B cell (primary cell): ENCODE measurements around the gene PHACTR1. TPM values are rescaled to one million over a fixed set of nuclear protein-coding genes. Genes with fewer than 3 reads are reported as not detected.

Source experiments
- ATAC-seq: fragments of 200-7000 bp; cut with Tn5 transposase; one replicate; pipeline ENCODE4 v1.10.0; 2021; ENCODE audit warnings: low read depth, mild to moderate bottlenecking, moderate number of reproducible peaks, moderate library complexity
- CTCF ChIA-PET: fragments of 350-600 bp; sonication (Branson Sonifier 250); formaldehyde crosslinking; loops from one replicate; lab custom pipeline; 2021; ENCODE audit warnings: antibody characterized with exemption, inconsistent platforms; lab: Charles Lee
- POLR2A ChIA-PET: fragments of 350-600 bp; sonication (Branson Sonifier 250); formaldehyde crosslinking; loops from one replicate; lab custom pipeline; 2021; ENCODE audit warnings: antibody characterized with exemption; lab: Charles Lee
- DNase-seq: peaks from one replicate; pipeline ENCODE4 v3.0.0; 2013
- H2AFZ ChIP-seq: 2 replicates; pipeline ENCODE4 v1.6.1; 2012; ENCODE audit warnings: mild to moderate bottlenecking, low read depth, low read length; ENCODE audit not compliant: insufficient read depth, poor library complexity, severe bottlenecking
- H3K27ac ChIP-seq, 2 donors: 1 replicate in 1 of 2; 2 replicates in 1 of 2; pipeline ENCODE4 v1.5.1; 2012 to 2013; ENCODE audit warnings: low read length in 2 of 2, mild to moderate bottlenecking in 2 of 2, moderate library complexity in 1 of 2
- H3K27me3 ChIP-seq, 4 experiments: fragments of 200-600 bp in 1 of 4; sonication (generic) in 1 of 4; replicated peaks in 1 of 4; 1 replicate in 2 of 4; 2 replicates in 2 of 4; pipeline versions ENCODE4 v1.6.1 to v1.7.0; 2013 to 2016; ENCODE audit warnings: low read length in 3 of 4, mild to moderate bottlenecking in 2 of 4, mixed read lengths in 1 of 4, moderate library complexity in 1 of 4; ENCODE audit not compliant: insufficient read depth in 4 of 4, control insufficient read depth in 3 of 4; ENCODE audit errors: control extremely low read depth in 1 of 4
- H3K36me3 ChIP-seq, 2 experiments: replicated peaks in 1 of 2; 1 replicate in 1 of 2; 2 replicates in 1 of 2; pipeline versions ENCODE4 v1.6.1 to v1.7.1; 2013; ENCODE audit warnings: low read length in 1 of 2; ENCODE audit not compliant: insufficient read depth in 2 of 2, control insufficient read depth in 1 of 2; ENCODE audit errors: control extremely low read depth in 1 of 2, extremely low read depth in 1 of 2
- H3K4me1 ChIP-seq, 2 donors: fragments of 200-600 bp in 1 of 2; sonication (generic) in 1 of 2; 1 replicate in 1 of 2; 2 replicates in 1 of 2; pipeline versions ENCODE4 v1.5.1 to v1.6.1; 2013 to 2017; ENCODE audit warnings: low read length in 2 of 2; ENCODE audit not compliant: control insufficient read depth in 2 of 2, insufficient read depth in 2 of 2
- H3K4me2 ChIP-seq: replicated peaks from 2 replicates; pipeline ENCODE3; 2012; ENCODE audit warnings: mild to moderate bottlenecking, low read depth, low read length; ENCODE audit not compliant: poor library complexity, severe bottlenecking
- H3K4me3 ChIP-seq, 5 experiments: fragments of 200-600 bp in 1 of 5; sonication (generic) in 1 of 5; 1 replicate in 3 of 5; 2 replicates in 2 of 5; pipeline versions ENCODE4 v1.5.1 to v1.7.0; 2011 to 2016; ENCODE audit warnings: low read length in 4 of 5, mild to moderate bottlenecking in 4 of 5, low read depth in 2 of 5, control low read depth in 1 of 5, moderate library complexity in 1 of 5; ENCODE audit not compliant: insufficient read depth in 1 of 5; ENCODE audit errors: control extremely low read depth in 1 of 5, extremely low read depth in 1 of 5
- H3K79me2 ChIP-seq: fragments of 200-600 bp; sonication (generic); one replicate; pipeline ENCODE4 v1.6.0; 2016; ENCODE audit warnings: low read length; ENCODE audit not compliant: control insufficient read depth, insufficient read depth
- H3K9ac ChIP-seq: fragments of 200-600 bp; sonication (generic); 2 replicates; pipeline ENCODE4 v1.6.1; 2017; ENCODE audit warnings: mild to moderate bottlenecking, low read length, moderate library complexity
- H3K9me3 ChIP-seq, 3 donors: one replicate each; pipeline versions ENCODE4 v1.6.1 to v1.7.1; 2013; ENCODE audit warnings: low read length in 2 of 3; ENCODE audit not compliant: control insufficient read depth in 2 of 3, insufficient read depth in 1 of 3; ENCODE audit errors: control extremely low read depth in 1 of 3
- H4K20me1 ChIP-seq: 2 replicates; pipeline ENCODE4 v1.6.0; 2012; ENCODE audit warnings: mild to moderate bottlenecking, low read length; ENCODE audit not compliant: insufficient read depth, control insufficient read depth, poor library complexity, severe bottlenecking
- H3K27ac Mint-ChIP-seq: one replicate; pipeline ENCODE4 v1.8.0; 2021; ENCODE audit warnings: mixed read lengths
- H3K27me3 Mint-ChIP-seq: one replicate; pipeline ENCODE4 v1.8.0; 2021; ENCODE audit warnings: mixed read lengths
- H3K4me1 Mint-ChIP-seq: one replicate; pipeline ENCODE4 v1.8.0; 2021; ENCODE audit warnings: mixed read lengths
- H3K4me3 Mint-ChIP-seq: one replicate; pipeline ENCODE4 v1.8.0; 2021; ENCODE audit warnings: mixed read lengths
- H3K9me3 Mint-ChIP-seq: one replicate; pipeline ENCODE4 v1.8.0; 2022; ENCODE audit warnings: mixed read lengths; ENCODE audit not compliant: insufficient read depth
- EZH2 ChIP-seq: IDR thresholded peaks from 2 replicates; pipeline ENCODE4 v1.6.1; 2012; ENCODE audit warnings: borderline replicate concordance, low read depth, mild to moderate bottlenecking, moderate library complexity, low read length; ENCODE audit not compliant: insufficient read depth, poor library complexity, severe bottlenecking
- WGBS: methylation state at CpG from one replicate; pipeline ENCODE4 v1.1.5; 2013; ENCODE audit warnings: missing lambda C conversion rate; ENCODE audit not compliant: insufficient coverage; 5-methylcytosine and 5-hydroxymethylcytosine counted together
- intact Hi-C: fragments of 100-400 bp; cut with micrococcal nuclease; formaldehyde crosslinking; loops from one replicate; pipeline ENCODE4 v1.10.0; 2022
- polyA plus RNA-seq: library from polyadenylated mRNA; depleted of rRNA; stranded (reverse); fragments of >200 nt; gene quantifications from 2 replicates; pipeline ENCODE4 v1.2.3, GENCODE V29; 2012
- total RNA-seq, 2 donors: library from RNA; stranded (reverse); fragments of 120-200 nt in 1 of 2; gene quantifications; 1 replicate in 1 of 2; 2 replicates in 1 of 2; pipeline versions ENCODE4 v1.2.3 to v1.2.4, GENCODE V29; 2013 to 2022
- TF ChIP-seq, protein P1 (sequence below): fragments of 200-600 bp; IDR thresholded peaks from one replicate; pipeline ENCODE4 v1.8.0; 2022; ENCODE audit warnings: antibody characterized with exemption, mild to moderate bottlenecking

The PHACTR1 gene
- total and polyA plus RNA-seq, 2 donors (not counting 1 experiment from before 2014, with no cell fraction given): 30.2 to 129 TPM

DNA sequence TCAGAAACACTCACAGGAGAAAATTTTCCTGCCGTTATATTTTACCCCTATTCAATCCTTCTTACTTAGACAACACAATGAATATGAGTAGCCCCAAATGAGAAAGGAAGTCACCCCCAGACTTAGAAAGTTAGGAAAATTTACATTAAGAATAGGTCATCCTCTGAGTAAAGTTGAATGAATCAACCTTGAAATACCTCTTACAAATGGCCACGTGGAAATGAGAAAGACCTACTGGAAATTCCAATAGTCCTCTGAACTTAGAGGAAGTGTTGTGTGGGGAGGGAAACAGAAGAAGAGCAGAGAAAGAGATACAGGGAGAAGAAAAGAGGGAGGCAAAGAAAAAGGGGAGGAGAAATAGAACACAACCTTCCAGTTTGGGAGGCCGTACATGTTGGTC is 43.7 kb downstream of the PHACTR1 start:
- Histone ChIP-seq H3K27me3 (peaks cover 0 to 3% (median 0%) of the 10 kb centered on the region in 4 experiments), H3K27ac (no peak overlapping the region), H3K4me1 (no peaks in the 10 kb centered on the region), H3K4me2 (no peak overlapping the region), H2AFZ (no peak overlapping the region), H3K9me3 (no peaks in the 10 kb centered on the region), H3K4me3 (no peak overlapping the region), H3K36me3 (no peaks in the 10 kb centered on the region), H3K79me2 (no peaks in the 10 kb centered on the region), H4K20me1 (no peaks in the 10 kb centered on the region), H3K9ac (no peak overlapping the region)
- CTCF ChIA-PET: no interaction called here
- DNase-seq: no peak
- Mint-ChIP-seq H3K27me3 (peaks cover 41% of the 10 kb centered on the region), H3K27ac (no peak overlapping the region), H3K9me3 (no peaks in the 10 kb centered on the region), H3K4me3 (no peak overlapping the region), H3K4me1 (no peaks in the 10 kb centered on the region)
- ATAC-seq: no peak
- POLR2A ChIA-PET: no interaction called here
- TF ChIP-seq, protein P1, sequence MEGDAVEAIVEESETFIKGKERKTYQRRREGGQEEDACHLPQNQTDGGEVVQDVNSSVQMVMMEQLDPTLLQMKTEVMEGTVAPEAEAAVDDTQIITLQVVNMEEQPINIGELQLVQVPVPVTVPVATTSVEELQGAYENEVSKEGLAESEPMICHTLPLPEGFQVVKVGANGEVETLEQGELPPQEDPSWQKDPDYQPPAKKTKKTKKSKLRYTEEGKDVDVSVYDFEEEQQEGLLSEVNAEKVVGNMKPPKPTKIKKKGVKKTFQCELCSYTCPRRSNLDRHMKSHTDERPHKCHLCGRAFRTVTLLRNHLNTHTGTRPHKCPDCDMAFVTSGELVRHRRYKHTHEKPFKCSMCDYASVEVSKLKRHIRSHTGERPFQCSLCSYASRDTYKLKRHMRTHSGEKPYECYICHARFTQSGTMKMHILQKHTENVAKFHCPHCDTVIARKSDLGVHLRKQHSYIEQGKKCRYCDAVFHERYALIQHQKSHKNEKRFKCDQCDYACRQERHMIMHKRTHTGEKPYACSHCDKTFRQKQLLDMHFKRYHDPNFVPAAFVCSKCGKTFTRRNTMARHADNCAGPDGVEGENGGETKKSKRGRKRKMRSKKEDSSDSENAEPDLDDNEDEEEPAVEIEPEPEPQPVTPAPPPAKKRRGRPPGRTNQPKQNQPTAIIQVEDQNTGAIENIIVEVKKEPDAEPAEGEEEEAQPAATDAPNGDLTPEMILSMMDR: no peak
- TF ChIP-seq EZH2: no peak
- intact Hi-C loops: no loop called here
- 60% methylated on average over 1 of the region's 3 CpGs for WGBS

DNA sequence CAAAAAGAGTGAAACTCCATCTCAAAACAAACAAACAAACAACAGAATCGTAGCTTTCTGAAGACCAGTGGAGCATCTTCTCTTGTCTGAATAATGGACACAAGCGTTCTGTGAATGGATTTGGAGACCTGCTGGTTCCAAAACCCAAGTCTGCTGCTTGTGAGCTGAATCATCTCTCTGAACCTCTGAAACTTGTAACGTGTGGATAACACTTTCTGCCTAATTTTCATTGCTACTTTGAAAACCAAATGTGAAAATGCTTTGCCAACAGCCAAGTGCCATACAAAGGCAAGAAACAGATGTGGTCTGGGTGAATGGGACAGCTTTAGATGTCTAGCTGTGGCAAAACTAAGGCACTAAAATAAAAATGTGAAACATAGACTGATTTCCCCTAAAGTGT is 44.3 kb downstream of the PHACTR1 start:
- Histone ChIP-seq H4K20me1 (no peaks in the 10 kb centered on the region), H3K79me2 (no peaks in the 10 kb centered on the region), H2AFZ (no peak overlapping the region), H3K4me2 (no peak overlapping the region), H3K36me3 (no peaks in the 10 kb centered on the region), H3K9me3 (no peaks in the 10 kb centered on the region), H3K4me1 (no peaks in the 10 kb centered on the region), H3K9ac (no peak overlapping the region), H3K27me3 (peaks cover 0 to under 1% (median 0%) of the 10 kb centered on the region in 4 experiments), H3K4me3 (no peak overlapping the region), H3K27ac (no peak overlapping the region)
- no peak for TF ChIP-seq EZH2
- TF ChIP-seq, protein P1: no peak
- Mint-ChIP-seq H3K9me3 (no peaks in the 10 kb centered on the region), H3K4me3 (no peak overlapping the region), H3K27ac (no peak overlapping the region), H3K27me3 (peaks cover 41% of the 10 kb centered on the region), H3K4me1 (no peaks in the 10 kb centered on the region)
- 78% methylated on average over 3 of the region's 3 CpGs for WGBS
- intact Hi-C loops: no loop called here
- ChIA-PET CTCF (no interaction called here), POLR2A (no interaction called here)
- ATAC-seq (no peak), DNase-seq (no peak)
